KMS-11 (cell line): Measurements from ENCODE around the gene DAAM1.

Experiments
- H2AFZ ChIP-seq: fragments of 200-600 bp; sonication (generic); 2 replicates; pipeline ENCODE4 v1.6.1; 2016; ENCODE audit warnings: antibody characterized with exemption, mixed run types, low read depth
- H3K27ac ChIP-seq: fragments of 200-600 bp; sonication (generic); 2 replicates; pipeline ENCODE4 v1.6.1; 2016; ENCODE audit warnings: mild to moderate bottlenecking, mixed run types
- H3K27me3 ChIP-seq: fragments of 200-600 bp; sonication (generic); 2 replicates; pipeline ENCODE4 v1.6.1; 2017; ENCODE audit warnings: mild to moderate bottlenecking, low read depth, mixed run types, moderate library complexity; ENCODE audit not compliant: insufficient read depth
- H3K36me3 ChIP-seq: fragments of 200-600 bp; sonication (generic); 2 replicates; pipeline ENCODE4 v1.6.1; 2017; ENCODE audit warnings: mild to moderate bottlenecking, mixed run types; ENCODE audit not compliant: insufficient read depth
- H3K4me1 ChIP-seq: fragments of 200-600 bp; sonication (generic); 2 replicates; pipeline ENCODE4 v1.6.1; 2016; ENCODE audit warnings: mild to moderate bottlenecking, low read depth, mixed run types; ENCODE audit not compliant: poor library complexity, severe bottlenecking
- H3K4me2 ChIP-seq: fragments of 200-600 bp; sonication (generic); 2 replicates; pipeline ENCODE4 v1.7.0; 2016; ENCODE audit warnings: mild to moderate bottlenecking, mixed run types
- H3K4me3 ChIP-seq: fragments of 200-600 bp; sonication (generic); IDR thresholded peaks from 2 replicates; pipeline ENCODE4 v1.6.1; 2017; ENCODE audit warnings: low read depth, low read length, mixed read lengths; ENCODE audit not compliant: insufficient read depth
- H3K79me2 ChIP-seq: fragments of 200-600 bp; sonication (generic); 2 replicates; pipeline ENCODE4 v1.6.1; 2016; ENCODE audit warnings: low read depth, mixed run types; ENCODE audit not compliant: insufficient read depth
- H3K9ac ChIP-seq: fragments of 200-600 bp; sonication (generic); 2 replicates; pipeline ENCODE4 v1.6.1; 2016; ENCODE audit warnings: mild to moderate bottlenecking, mixed run types
- H4K20me1 ChIP-seq: fragments of 200-600 bp; sonication (generic); 2 replicates; pipeline ENCODE4 v1.6.1; 2016; ENCODE audit warnings: mild to moderate bottlenecking, mixed run types; ENCODE audit not compliant: insufficient read depth
- CTCF ChIP-seq: fragments of 200-600 bp; sonication (generic); conservative IDR thresholded peaks from 2 replicates; pipeline ENCODE4 v1.6.1; 2017; ENCODE audit warnings: low read depth, mild to moderate bottlenecking, antibody characterized with exemption, low read length, moderate library complexity, mixed read lengths

DAAM1 gene

GRCh38 chr14:59175404-59175803 lies 13.1 kb upstream of the DAAM1 start:
- Histone ChIP-seq H3K9ac (no peak overlapping the region), H3K79me2 (no peaks in the 10 kb centered on the region), H3K27ac (no peak overlapping the region), H3K4me2 (no peak overlapping the region), H3K4me3 (no peak overlapping the region), H3K27me3 (no peaks in the 10 kb centered on the region), H3K4me1 (peaks cover 5% of the 10 kb centered on the region), H2AFZ (no peak overlapping the region), H4K20me1 (no peaks in the 10 kb centered on the region), H3K36me3 (no peaks in the 10 kb centered on the region)
- no peak for TF ChIP-seq CTCF

GRCh38 chr14:59176765-59177164 lies 11.7 kb upstream of the DAAM1 start:
- Histone ChIP-seq H3K27me3 (no peaks in the 10 kb centered on the region), H3K36me3 (no peaks in the 10 kb centered on the region), H3K4me2 (no peak overlapping the region), H4K20me1 (no peaks in the 10 kb centered on the region), H3K27ac (no peak overlapping the region), H3K79me2 (no peaks in the 10 kb centered on the region), H3K4me1 (peaks cover 5% of the 10 kb centered on the region), H3K9ac (no peak overlapping the region), H2AFZ (no peak overlapping the region), H3K4me3 (no peak overlapping the region)
- TF ChIP-seq CTCF: no peak

DNA sequence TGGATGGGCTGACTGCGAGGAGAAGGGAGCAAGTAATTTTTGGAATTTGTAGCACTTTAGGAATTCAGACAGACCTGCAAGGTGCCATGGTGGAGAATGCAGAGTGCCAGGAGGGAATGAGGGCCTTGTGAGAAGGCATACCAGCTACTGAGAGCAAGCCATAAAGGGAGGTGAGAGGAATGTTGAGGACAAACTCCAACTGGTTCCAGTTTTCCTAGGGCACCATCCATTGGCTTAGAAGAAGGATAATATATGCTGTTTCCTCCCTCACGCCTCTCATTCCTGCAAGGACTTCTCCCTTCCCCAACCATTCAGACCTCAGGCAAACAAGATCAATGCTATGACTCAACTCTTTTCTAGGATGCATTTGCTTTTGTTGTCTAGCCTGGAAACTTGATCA lies 11.2 kb upstream of the DAAM1 start:
- TF ChIP-seq CTCF: no peak
- Histone ChIP-seq H3K27me3 (no peaks in the 10 kb centered on the region), H3K9ac (no peak overlapping the region), H4K20me1 (no peaks in the 10 kb centered on the region), H3K4me1 (peaks cover 2% of the 10 kb centered on the region), H3K27ac (no peak overlapping the region), H3K4me2 (no peak overlapping the region), H3K79me2 (no peaks in the 10 kb centered on the region), H3K36me3 (no peaks in the 10 kb centered on the region), H3K4me3 (no peak overlapping the region), H2AFZ (no peak overlapping the region)

DNA sequence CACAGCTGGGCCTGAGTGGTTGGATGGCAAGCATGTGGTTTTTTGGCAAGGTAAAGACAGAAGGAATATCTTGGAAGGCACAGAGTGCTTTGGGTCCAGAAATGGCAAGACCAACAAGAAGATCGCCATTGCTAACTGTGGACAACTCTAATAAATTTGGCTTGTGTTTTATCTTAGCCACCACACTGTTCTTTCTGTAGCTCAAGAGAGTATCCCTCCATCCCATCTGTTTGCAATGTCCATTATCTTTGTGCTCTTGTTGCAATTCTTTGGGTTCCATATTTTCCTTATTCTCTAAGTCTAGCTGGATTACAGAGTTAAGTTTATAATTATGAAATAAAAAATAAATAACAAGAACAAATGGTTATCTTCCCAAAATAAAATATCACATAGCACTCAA lies 6.7 kb upstream of the DAAM1 start:
- no peak overlapping the region for H3K4me3 ChIP-seq
- H3K4me1 ChIP-seq: no peaks in the 10 kb centered on the region
- no peak overlapping the region for H3K27ac ChIP-seq
- no peak overlapping the region for H2AFZ ChIP-seq
- no peaks in the 10 kb centered on the region for H3K27me3 ChIP-seq
- H3K9ac ChIP-seq: no peak overlapping the region
- H3K36me3 ChIP-seq: no peaks in the 10 kb centered on the region
- H3K4me2 ChIP-seq: no peak overlapping the region
- TF ChIP-seq CTCF: no peak
- no peaks in the 10 kb centered on the region for H4K20me1 ChIP-seq
- no peaks in the 10 kb centered on the region for H3K79me2 ChIP-seq

DNA sequence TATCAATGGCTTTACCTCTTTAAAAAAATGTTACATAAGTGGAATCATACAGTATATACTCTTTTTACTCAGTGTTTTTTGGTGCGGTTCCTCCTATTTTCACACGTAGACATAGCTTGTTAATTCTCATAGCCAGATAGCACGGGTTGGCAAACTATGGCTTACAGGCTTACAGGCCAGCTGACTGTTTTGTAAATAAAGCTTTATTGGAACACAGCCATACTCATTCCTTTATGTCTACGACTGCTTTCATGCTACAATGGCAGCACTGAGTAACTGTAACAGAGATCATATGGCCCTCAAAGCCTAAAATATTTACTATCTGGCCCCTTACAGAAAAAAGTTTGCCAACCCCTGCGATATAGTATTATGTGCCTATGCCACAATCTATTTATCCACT lies 5.8 kb upstream of the DAAM1 start:
- TF ChIP-seq CTCF: no peak
- no peak overlapping the region for H2AFZ ChIP-seq
- no peak overlapping the region for H3K9ac ChIP-seq
- no peak overlapping the region for H3K4me2 ChIP-seq
- no peak overlapping the region for H3K4me3 ChIP-seq
- no peaks in the 10 kb centered on the region for H3K79me2 ChIP-seq
- H3K4me1 ChIP-seq: peaks cover 6% of the 10 kb centered on the region
- no peaks in the 10 kb centered on the region for H3K36me3 ChIP-seq
- no peak overlapping the region for H3K27ac ChIP-seq
- no peaks in the 10 kb centered on the region for H3K27me3 ChIP-seq
- H4K20me1 ChIP-seq: no peaks in the 10 kb centered on the region
